Hepatocyte (in vitro differentiated cells): ENCODE data around the gene PRRG2. TPM values are rescaled to one million over a fixed set of nuclear protein-coding genes. Genes with fewer than 3 reads are reported as not detected.

Experiments used
- DNase-seq: peaks from one replicate; pipeline ENCODE4 v3.0.0-alpha.2; 2016; ENCODE audit warnings: low spot score
- H2AFZ ChIP-seq: fragments of 200-600 bp; sonication (generic); 2 replicates; pipeline ENCODE4 v1.6.0; 2016; ENCODE audit warnings: antibody characterized with exemption, mild to moderate bottlenecking
- H3K27ac ChIP-seq: fragments of 200-600 bp; sonication (generic); 2 replicates; pipeline ENCODE4 v1.5.1; 2016; ENCODE audit warnings: mild to moderate bottlenecking
- H3K27me3 ChIP-seq: fragments of 200-600 bp; sonication (generic); 2 replicates; pipeline ENCODE4 v1.6.1; 2016
- H3K36me3 ChIP-seq: fragments of 200-600 bp; sonication (generic); replicated peaks from 2 replicates; pipeline ENCODE4 v1.5.1; 2016; ENCODE audit warnings: low read depth; ENCODE audit not compliant: insufficient read depth
- H3K4me1 ChIP-seq: fragments of 200-600 bp; sonication (generic); 2 replicates; pipeline ENCODE4 v1.5.1; 2016; ENCODE audit warnings: mild to moderate bottlenecking, moderate library complexity; ENCODE audit not compliant: insufficient read depth
- H3K4me2 ChIP-seq: fragments of 200-600 bp; sonication (generic); 2 replicates; pipeline ENCODE4 v1.6.0; 2016
- H3K4me3 ChIP-seq: fragments of 200-600 bp; sonication (generic); 2 replicates; pipeline ENCODE4 v1.5.1; 2016; ENCODE audit warnings: mild to moderate bottlenecking
- H3K79me2 ChIP-seq: fragments of 200-600 bp; sonication (generic); 2 replicates; pipeline ENCODE4 v1.6.0; 2017; ENCODE audit warnings: mild to moderate bottlenecking
- H3K9me2 ChIP-seq: fragments of 200-600 bp; sonication (generic); replicated peaks from 2 replicates; pipeline ENCODE4 v1.6.0; 2017; ENCODE audit warnings: mild to moderate bottlenecking; ENCODE audit not compliant: insufficient read depth
- H3K9me3 ChIP-seq: fragments of 200-600 bp; sonication (generic); 2 replicates; pipeline ENCODE4 v1.5.1; 2016; ENCODE audit warnings: low read depth, mild to moderate bottlenecking
- H4K20me1 ChIP-seq: fragments of 200-600 bp; sonication (generic); 2 replicates; pipeline ENCODE4 v1.6.0; 2016; ENCODE audit warnings: mild to moderate bottlenecking; ENCODE audit not compliant: insufficient read depth, poor library complexity, severe bottlenecking
- CTCF ChIP-seq: fragments of 200-600 bp; sonication (generic); IDR thresholded peaks from 2 replicates; pipeline ENCODE4 v1.5.1; 2016; ENCODE audit warnings: antibody characterized with exemption, mild to moderate bottlenecking; ENCODE audit not compliant: poor library complexity
- EZH2 ChIP-seq: fragments of 200-600 bp; sonication (generic); IDR thresholded peaks from 2 replicates; pipeline ENCODE4 v1.6.1; 2016; ENCODE audit warnings: antibody characterized with exemption, mild to moderate bottlenecking, borderline replicate concordance
- EZH2phosphoT487 ChIP-seq: fragments of 200-600 bp; sonication (generic); IDR thresholded peaks from one replicate; pipeline ENCODE4 v1.6.1; 2018; ENCODE audit warnings: antibody characterized with exemption, mild to moderate bottlenecking, low read depth, moderate library complexity; ENCODE audit not compliant: unreplicated experiment, severe bottlenecking
- WGBS: methylation state at CpG from one replicate; pipeline ENCODE4 v1.1.6; 2016; ENCODE audit warnings: low lambda C conversion rate; ENCODE audit errors: missing lambda C conversion rate; 5-methylcytosine and 5-hydroxymethylcytosine counted together
- polyA plus RNA-seq: library from polyadenylated mRNA; unstranded; fragments of >200 nt; fragmentation: Nextera tagmentation; extraction: Ambion mirVana; gene quantifications from 2 replicates; pipeline ENCODE4 v1.2.1, GENCODE V29; 2016
- total RNA-seq: library from RNA; depleted of rRNA; stranded (reverse); fragments of >200 nt; gene quantifications from 2 replicates; pipeline ENCODE4 v1.2.3, GENCODE V29; 2014

Gene PRRG2
- total and polyA plus RNA-seq, 2 experiments from 2014 or later, result 4.0 to 10.2 TPM

- Histone ChIP-seq H3K4me1 (peaks cover 10% of the 10 kb centered on the region), H3K4me3 (no peak overlapping the region), H3K36me3 (no peaks in the 10 kb centered on the region), H3K27me3 (no peaks in the 10 kb centered on the region), H3K9me3 (no peaks in the 10 kb centered on the region), H3K79me2 (no peaks in the 10 kb centered on the region), H4K20me1 (no peaks in the 10 kb centered on the region), H3K4me2 (no peak overlapping the region), H3K9me2 (no peaks in the 10 kb centered on the region), H2AFZ (no peak overlapping the region), H3K27ac (no peak overlapping the region)
- DNase-seq, result no peak
- TF ChIP-seq CTCF, result no peak
- no peak for TF ChIP-seq EZH2
- no peak for TF ChIP-seq EZH2phosphoT487
- 92% methylated on average over 20 of the region's 22 CpGs for WGBS
Measured at GRCh38 chr19:49536921-49537462, 44.1 kb upstream of the PRRG2 start.

GRCh38 chr19:49538643-49539042, 42.5 kb upstream of the PRRG2 start:
- Histone ChIP-seq H2AFZ (no peak overlapping the region), H3K9me3 (no peaks in the 10 kb centered on the region), H4K20me1 (no peaks in the 10 kb centered on the region), H3K4me1 (no peaks in the 10 kb centered on the region), H3K79me2 (no peaks in the 10 kb centered on the region), H3K36me3 (no peaks in the 10 kb centered on the region), H3K27ac (no peak overlapping the region), H3K27me3 (no peaks in the 10 kb centered on the region), H3K4me3 (no peak overlapping the region), H3K9me2 (no peaks in the 10 kb centered on the region), H3K4me2 (no peak overlapping the region)
- TF ChIP-seq EZH2phosphoT487 (no peak), CTCF (no peak), EZH2 (no peak)
- 94% methylated on average over 5 of the region's 5 CpGs for WGBS
- no peak for DNase-seq

GRCh38 chr19:49539192-49539952, 41.7 kb upstream of the PRRG2 start:
- Histone ChIP-seq H3K9me2 (no peaks in the 10 kb centered on the region), H3K4me2 (no peak overlapping the region), H3K27me3 (no peaks in the 10 kb centered on the region), H3K4me3 (no peak overlapping the region), H3K9me3 (no peaks in the 10 kb centered on the region), H2AFZ (no peak overlapping the region), H3K36me3 (no peaks in the 10 kb centered on the region), H4K20me1 (no peaks in the 10 kb centered on the region), H3K4me1 (no peaks in the 10 kb centered on the region), H3K27ac (no peak overlapping the region), H3K79me2 (no peaks in the 10 kb centered on the region)
- 97% methylated on average over 13 of the region's 13 CpGs for WGBS
- DNase-seq, result no peak
- no peak for TF ChIP-seq EZH2
- no peak for TF ChIP-seq EZH2phosphoT487
- TF ChIP-seq CTCF, result no peak
